Stimulated activated CD8-positive, alpha-beta memory T cell treated with anti-CD3 and anti-CD28 coated beads, Interleukin-15, amount 100 ng/mL, for 1 hour (primary cell): ENCODE results near the gene FAM53A.
"Not testable (repeated sequence)": the region's sequence is repeated elsewhere in the genome, so short reads cannot be mapped to it uniquely, and the experiment has no call there.

Source experiments
- DNase-seq: peaks from one replicate; pipeline ENCODE4 v3.0.0-alpha.2; 2020; ENCODE audit warnings: low read depth

The FAM53A gene

DNA sequence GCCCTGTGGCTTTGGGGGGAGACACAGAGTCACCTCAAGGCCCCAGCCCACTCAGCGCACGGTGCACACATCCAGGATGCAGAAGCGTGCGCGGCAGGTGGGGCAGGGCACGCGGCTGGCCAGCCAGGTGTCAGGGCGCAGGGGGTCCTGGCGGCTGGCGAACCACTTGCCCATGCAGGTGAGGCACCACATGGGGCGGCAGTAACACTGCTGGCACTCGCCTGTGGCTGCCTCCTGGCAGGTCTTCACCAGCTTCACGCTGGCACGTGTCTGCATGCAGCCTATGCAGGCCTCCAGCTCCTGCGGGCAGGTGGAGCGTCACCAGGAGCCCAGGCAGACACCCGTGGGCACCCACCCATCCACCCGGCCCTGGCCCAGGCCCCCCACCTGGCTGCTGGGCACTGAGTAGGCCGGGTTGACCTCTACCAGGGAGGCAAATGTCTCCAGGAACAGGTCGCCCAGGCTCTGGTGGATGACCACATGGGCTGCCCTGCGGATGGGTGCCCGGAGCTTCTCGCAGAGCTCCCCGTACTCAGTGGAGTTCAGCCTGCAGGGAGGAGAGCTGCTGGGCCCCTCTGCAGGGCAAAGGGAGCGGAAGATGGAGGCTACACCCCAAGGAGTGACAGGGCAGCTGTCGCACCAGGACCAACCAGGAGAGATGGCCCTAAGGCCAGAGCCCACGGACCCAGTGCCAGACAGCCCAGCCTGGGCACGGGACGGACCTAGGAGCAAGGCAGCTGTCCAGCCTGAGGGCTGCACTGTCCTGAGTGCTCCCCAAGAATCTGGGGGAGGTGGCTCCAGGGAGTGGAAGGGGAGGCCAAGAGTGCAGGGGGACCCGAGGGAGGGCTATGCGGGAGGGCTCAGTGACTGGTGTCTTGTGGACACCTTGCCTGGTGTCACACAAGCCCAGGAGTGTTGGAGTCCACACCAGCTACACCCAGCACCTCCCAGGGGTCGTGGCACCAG, 33.3 kb upstream of the FAM53A start:
- no peak for DNase-seq

DNA sequence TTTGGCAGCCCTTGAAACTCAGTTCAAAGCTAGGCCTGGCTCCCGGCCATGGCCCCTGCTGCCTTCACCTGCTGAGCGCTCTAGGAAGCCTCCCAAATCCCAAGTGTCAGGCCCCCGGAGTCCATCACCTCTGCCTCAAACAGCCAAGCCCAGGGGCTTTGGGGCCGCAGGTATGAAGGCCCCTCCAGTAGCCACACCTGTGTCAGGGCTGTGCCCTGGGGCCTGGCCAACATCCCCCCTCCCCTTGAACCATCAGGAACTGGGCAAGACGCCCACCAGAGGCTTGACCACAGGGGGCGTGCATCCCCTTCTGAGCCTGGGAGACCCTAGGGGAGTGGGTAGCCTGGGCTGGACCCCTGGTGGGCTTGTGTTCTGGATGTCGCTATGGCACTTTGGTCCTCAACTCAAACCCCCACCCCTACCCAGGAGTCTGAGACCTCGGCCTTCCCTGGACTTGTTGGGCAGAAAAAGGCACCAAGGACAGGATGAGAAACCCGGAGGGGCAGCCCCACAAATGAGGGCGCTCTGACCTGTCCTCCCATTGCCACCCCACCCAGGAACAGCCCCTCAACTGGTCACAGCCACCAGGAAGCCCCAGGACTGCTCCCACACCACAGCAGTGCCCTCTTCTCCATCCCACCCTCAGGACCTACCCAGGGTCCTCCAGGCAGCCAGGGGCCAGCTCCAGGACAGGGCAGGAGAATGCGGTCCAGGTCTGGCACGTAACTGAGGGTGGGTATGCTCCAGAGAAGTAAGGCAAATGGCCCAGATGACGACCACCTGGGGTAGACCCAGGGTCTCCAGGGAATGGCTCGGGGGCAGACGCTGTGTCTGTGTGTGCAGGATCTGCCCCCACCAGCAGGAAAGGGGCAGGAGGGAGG, 32.2 kb upstream of the FAM53A start:
- DNase-seq = no peak

DNA sequence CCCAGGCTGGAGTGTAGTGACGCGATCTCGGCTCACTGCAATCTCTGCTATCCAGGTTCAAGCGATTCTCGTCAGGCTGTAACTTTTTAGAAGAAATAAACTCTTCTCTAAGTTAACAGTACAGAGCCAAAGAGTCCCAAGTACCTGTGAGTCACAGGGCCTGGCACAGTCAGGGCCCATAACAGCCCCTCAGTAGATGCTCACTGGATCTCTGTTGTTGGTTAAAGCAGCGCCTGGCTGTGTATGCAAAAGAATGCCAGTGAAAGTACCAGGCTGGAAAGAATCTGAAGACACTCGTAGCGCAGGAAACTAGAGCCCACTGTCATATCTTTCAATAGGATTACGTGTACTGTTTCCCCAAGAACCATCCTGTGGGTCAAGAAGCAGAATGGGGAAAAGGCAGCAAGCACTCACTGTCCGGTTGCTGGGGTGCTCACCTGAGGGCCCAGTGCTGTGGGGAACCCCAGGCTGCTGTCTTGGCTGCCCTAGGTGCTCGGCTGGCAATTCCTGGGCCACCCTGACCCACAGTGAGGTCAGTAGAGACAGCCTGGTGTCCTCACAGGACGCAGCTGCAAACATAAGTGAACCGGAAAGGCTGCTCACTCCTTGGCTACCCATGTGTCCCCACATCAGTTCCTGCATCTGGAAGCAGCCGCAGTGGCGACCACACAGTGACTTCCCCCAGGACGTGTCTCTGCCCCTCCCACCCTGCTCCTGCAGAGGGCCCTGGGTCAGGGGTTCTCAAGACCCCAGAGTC, 31.1 kb upstream of the FAM53A start:
- no peak for DNase-seq

DNA sequence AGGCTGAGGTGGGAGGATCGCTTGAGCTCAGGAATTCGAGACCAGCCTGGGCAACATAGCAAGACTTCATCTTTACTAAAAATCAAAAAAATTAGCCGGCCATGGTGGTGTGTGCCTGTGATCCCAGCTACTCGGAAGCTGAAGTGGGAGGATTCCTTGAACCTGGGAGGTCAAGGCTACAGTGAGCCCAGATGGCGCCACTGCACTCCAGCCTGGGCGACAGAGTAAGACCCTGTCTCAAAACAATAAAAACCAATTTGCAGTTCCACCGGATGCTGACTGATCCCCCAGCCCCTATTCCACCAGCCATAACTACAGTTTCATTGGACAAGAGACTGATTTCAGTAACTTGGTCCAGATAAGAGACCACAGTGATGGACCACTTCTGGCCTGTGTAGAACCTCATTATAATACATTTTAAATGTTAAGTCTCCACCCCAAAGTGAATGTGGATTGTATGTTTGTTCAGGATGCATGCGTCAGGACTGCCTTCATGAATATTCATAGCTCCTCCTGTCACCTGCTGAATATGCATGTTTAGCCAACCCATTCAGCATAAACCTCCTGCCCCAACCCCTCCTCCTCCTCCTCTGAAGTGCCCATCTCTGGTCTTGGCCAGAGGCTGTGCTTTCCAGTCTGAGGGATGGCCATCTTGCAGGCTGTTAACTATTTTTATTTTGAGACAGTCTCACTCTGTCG, 30.3 kb upstream of the FAM53A start:
- no peak for DNase-seq

DNA sequence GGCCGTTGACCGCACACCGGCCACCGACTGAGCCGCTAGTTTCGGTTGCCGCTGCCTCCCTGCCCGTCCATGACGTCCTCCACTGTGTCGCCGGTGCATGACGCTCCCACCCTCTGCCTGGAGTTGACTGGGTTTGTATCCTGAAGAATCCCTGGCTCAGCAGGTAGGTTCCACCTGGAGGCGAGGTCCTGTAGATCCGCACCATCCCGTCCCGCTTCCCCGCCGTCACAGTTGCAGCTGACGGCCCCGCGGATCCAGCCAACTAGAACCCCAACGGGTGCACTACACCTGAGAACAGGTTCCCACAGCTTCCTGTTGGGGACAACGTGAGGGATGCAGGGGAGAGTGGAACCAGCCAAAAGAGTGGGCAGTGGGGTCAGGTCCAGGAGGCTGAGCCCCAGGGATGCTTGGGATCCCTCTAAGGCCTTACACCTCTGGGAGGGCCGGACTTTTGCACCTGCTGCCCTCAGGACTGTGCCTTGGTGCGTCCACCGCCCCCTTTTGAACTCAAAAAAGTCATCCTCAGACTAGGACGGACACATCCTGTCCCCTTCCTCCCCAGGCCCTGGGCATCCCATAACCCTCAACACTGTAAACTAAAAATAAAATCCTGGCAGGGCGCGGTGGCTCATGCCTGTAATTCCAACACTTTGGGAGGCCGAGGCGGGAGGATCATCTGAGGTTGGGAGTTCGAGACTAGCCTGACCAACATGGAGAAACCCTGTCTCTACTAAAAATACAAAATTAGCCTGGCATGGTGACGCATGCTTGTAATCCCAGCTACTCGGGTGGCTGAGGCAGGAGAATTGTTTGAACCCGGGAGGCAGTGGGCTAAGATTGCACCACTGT, 29.1 kb upstream of the FAM53A start:
- no peak for DNase-seq

DNA sequence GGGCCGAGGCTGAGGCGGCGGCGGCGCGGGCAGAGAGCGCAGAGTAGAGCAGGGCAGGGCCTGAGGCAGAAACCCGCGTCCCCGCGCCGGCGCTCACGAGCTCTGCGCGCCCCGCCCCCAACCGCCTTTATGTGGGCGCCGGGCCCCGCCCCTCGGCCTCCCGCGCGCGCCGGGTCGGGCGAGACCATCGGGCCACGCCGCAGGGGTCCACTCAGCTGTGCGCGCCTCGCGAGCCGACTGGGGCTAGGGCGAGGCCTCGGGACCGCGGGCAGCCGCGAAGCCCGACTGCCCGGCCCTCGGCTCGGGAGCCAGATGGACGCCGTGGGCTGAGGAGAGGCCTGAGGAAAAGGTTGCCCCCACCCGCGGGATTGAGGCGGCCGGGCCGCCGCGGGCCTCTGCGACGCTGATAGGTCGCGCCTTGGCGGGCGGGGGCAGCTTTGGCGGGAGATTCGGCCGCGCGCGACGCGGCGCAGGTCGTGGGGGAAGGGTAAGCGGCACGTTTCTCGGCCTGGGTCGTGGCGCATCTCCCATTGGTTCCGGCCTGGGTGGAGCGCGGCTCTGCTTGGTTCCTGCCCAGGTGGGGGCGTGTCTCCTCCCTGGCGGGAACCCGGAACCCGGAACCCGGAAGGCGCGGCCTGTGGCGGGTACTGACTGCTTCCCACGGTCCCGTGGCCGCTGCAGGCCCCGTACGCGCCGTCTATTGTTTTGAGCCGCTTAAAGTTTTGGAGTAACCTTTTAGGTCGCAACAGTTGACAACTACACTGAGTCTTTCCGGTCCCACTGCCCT, 28.3 kb upstream of the FAM53A start, which contains the start of gene SLBP:
Gene SLBP, minus strand, starts transcription at position 104 of the 787 bp plus-strand sequence. CDS start 131 bp downstream, outside the sequence.
- peak; percentile 96 for DNase-seq

DNA sequence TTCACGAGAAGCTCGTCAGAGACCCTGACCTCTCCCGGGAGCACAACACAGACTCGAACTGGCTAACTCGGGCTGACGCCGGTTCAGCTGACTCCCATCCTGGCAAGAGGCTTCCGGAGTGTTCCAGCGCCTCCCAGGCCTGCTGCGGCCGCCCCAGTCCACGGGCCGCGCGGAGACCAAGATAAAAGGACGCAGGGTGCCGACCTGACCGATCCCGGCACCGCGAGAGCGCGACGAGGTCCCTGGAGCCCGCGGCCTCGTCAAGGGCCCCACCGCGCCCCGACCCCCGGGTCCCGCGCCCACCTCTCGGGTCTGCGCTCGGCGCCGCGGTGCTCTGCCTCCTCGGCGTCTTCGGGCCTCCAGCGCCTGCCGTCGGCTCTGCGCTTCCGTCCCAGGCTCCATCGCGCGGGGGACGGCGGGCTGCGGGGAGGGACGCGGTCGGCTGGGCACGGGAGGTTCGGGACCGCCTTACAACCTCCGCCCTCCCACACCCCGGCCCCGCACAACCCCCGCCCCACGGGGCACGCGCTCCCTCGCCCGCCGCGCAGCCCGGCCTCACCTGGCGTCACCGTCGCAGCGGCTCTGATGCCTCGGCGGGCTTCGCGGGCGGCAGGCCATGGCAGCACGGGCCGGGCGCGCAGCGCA, 27.6 kb upstream of the FAM53A start:
- DNase-seq = no peak

DNA sequence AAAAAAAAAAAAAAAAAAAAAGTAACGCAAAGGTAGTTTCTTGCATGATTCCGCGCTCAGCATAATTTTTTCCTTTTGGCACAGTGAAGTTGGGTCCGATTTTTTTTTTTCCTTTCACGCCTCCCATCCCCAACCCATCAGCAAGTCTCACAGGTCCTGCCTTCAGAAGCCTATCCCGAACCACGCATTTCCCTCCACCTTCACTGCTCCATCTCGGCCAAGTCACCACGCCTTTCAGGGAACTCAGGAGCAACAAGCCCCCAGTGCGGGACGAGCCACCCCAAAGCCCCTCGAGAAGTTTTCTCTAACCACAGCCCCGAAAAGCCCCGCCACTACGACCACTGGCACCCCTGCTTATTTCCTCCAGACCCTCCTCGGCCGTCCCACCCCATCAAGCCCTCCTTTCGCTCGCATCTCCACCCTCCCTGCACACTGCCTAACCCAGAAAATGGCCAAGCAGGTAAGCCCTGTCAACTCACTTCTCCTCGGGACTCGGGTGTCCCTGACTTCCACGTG, 27.0 kb upstream of the FAM53A start:
- no peak for DNase-seq

DNA sequence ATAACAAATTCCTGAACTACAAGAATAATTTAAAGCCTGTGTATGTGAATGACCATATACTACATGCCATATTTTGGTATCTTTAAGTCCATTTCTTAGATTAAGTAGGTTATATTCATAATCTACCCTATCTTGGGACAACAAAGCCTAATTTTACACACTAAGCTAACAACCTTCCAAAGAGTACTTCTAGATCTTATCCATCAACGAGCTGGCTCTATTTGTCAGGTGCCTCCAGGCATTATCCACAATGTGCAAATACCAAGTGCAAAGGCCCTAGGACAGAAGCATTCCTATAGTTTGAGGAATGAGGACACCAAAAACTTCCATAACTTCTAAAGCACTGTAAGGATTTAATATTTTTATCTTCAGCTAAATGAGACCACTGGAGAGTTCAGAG, 24.5 kb upstream of the FAM53A start:
- DNase-seq = no peak

DNA sequence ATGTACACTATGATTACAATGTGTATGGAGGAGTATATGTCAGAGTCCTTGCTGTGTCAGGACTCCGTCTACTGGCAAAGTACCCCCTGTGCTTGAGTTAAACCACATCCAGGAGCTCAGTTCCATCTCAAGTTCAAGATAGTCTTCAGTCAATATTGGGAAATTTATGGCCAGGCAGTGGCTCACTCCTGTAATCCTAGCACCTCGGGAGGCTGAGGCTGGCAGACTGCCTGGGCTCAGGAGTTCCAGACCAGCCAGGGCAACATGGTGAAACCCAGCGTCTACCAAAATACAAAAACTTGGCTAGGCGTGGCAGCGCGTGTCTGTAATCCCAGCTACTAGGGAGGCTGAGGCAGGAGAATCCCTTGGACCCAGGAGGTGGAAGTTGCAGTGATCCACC, 22.2 kb upstream of the FAM53A start:
- DNase-seq = no peak

DNA sequence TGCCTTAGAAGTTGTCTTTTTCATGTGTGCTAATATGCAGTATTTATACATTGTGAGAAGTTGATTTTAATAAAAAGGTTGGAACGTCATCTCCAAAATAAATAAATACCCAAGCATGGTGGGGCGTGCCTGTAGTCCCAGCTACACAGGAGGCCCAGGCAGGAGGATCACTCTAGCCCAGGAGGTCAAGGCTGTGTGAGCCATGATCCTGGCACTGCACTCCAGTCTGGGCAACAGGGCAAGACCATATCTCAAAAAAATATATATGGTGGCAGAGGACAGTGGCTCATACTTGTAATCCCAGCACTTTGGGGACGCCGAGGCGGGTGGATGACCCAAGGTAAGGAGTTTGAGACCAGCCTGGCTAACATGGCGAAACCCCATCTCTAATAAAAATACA, 21.6 kb upstream of the FAM53A start:
- DNase-seq = no peak

DNA sequence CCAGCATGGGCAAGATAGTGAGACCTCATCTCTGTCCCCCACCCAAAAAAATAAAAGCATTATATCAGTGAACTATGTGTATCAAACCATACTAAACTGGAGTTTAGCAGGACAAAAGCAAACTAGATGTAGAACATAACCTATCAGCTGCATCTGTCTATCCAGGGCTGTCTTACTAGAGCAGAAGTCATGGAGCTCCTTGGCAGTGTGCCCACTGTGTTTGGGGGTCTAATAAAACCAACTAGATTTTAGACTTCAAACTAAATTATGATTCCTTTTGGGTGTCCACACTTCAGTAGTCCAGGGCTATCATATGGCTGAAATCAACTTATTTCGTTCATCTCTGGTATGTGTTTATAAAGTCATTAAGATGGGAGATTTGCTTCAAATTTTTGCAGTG, 19.8 kb upstream of the FAM53A start:
- no peak for DNase-seq

DNA sequence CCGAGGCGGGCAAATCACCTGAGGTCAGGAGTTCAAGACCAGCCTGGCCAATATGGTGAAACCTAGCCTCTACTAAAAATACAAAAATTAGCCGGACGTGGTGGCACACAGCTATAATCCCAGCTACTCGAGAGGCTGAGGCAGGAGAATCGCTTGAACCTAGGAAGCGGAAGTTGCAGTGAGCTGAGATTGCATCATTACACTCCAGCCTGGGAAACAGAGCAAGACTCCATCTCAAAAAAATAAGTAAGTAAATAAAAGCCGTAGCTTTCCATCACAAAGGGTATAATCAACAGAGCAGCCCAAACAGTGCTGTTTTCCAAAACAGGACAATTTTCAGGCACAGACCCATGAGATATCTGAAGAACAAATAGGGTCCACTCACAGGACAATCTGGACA, 17.6 kb upstream of the FAM53A start:
- DNase-seq = not testable (repeated sequence)

DNA sequence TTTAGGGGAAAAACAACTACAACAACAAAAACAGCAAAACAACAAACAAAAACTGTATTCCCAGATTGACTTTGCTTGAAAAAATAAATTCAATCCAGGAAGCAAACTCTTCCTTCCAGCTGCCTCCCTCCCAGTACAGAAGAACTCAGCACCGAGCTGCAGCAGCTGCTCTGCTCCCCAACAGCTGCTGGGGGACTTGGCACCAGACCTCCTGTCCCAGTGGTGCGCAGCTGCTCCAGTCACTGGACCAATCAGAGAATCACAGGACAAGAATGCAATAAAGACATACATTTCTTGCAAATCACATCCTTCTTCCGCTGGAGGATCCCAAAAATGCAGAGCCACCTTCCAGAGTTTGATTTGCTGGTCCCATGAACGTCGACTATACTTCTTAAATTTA, 11.8 kb upstream of the FAM53A start:
- DNase-seq = no peak

DNA sequence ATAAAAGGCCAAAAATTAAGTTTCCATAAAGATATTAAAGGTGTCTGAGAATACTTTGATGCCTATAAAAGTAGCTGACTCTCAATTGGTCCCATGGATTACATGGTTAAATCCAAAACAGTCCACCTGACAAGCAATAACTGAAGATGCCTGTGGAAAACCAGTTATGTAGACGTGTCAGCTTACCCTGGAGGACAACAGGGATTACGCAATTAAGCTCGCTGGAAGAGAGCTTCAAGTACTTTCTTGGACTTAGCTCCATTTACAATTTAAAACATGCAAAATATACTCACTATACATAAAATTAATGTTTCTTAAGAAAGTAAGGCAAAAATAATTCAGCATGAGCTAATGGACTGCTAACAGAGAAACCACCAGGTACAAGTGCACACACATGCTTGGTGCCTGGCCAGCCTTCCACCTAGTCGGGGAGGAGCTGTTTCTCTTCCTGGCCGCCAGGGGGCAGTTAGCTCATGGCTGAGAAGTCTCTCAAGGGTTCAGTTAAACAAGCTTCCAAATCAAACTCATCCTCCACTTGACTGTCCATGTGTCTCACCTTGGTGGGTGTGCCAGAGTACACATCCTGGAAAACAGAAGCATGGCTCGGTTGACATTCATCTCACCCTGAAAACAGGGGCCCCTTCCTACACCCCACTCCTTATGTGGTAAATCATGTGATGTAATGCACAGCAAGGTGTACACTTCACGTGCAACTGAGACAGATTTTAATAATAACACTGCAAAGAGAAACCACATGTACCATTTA, 9.2 kb upstream of the FAM53A start:
- DNase-seq = peak; percentile 66

DNA sequence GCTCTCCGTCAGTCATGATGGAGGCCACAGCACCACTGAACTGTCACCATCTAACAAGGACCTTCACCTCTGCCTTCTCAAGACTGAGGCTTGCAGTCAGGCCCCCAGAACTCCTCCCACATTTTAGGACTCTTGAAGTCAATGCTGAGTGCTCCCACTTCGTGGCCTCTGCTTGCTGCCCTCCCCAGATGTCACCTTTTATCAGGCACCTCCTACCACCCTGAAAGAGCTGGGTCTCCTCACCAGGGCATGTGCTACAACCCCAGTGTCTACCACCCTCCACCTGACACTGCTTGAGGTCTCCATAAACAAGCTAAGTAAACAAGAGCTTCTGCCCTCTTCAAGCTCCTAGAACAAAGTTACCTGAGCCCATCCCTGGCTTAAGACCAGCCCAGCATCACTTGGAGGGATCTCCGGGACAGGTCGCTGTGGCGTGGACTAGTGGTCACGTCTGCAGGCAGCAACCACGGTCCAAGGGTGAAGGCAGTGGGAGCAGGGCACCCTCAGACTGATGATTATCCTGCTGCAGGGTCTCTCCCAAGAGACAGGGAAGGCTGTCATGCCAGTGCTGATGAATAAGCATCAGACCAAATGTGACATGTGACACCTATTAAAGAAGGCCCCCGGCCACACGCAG, 7.7 kb upstream of the FAM53A start:
- no peak for DNase-seq

DNA sequence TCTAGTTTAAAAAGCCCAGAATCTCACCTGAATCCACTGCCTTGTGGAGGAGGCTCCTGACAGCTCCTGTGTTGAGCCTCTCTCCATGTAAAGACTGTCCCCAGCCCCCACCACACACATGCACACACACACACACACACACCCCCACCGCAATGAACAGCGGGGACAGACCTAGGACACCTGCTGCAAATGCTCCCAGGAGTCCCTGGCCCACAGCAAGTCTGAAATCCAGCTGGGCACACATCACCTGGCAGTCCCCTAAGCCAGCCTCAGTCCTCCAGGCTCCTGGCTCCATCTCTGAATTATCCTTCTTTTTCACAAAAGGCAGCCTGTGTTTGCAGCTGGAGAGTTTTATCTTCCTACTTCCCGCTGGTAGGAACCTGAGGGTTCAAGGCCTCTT, 6.6 kb upstream of the FAM53A start:
- DNase-seq = no peak
